GM19043 (cell line): ENCODE data around the gene VPS4A.

ENCODE experiments used
- ATAC-seq: cut with Tn5 transposase; IDR thresholded peaks from one replicate; pipeline ENCODE4 v1.9.1; 2021; ENCODE audit warnings: low read depth; ENCODE audit not compliant: unreplicated experiment

VPS4A gene

GRCh38 chr16:69363281-69363717 is 52.1 kb downstream of the VPS4A start:
- ATAC-seq = no peak

GRCh38 chr16:69364088-69364487 is 52.9 kb downstream of the VPS4A start:
- no peak for ATAC-seq

- no peak for ATAC-seq
Measured at GRCh38 chr16:69365901-69366300, 54.8 kb downstream of the VPS4A start.

- ATAC-seq = no peak
Measured at GRCh38 chr16:69366431-69366830, 55.3 kb downstream of the VPS4A start.

GRCh38 chr16:69367980-69368379 is 56.8 kb downstream of the VPS4A start:
- ATAC-seq = no peak

GRCh38 chr16:69368866-69369265 is 57.7 kb downstream of the VPS4A start:
- ATAC-seq = no peak

GRCh38 chr16:69371564-69371963 is 60.4 kb downstream of the VPS4A start:
- no peak for ATAC-seq

GRCh38 chr16:69373019-69373418 is 61.9 kb downstream of the VPS4A start:
- no peak for ATAC-seq
